GM12865 (cell line): ENCODE results near the gene PRLH.

Experiments
- DNase-seq: peaks from one replicate; pipeline ENCODE4 v3.0.0; 2010; ENCODE audit warnings: low read depth
- H3K4me3 ChIP-seq: 2 replicates; pipeline ENCODE4 v1.5.1; 2011; ENCODE audit warnings: mild to moderate bottlenecking, low read depth, low read length, control low read depth
- TF ChIP-seq, protein P1 (sequence below): IDR thresholded peaks from 2 replicates; pipeline ENCODE4 v1.5.1; 2011; ENCODE audit warnings: low read length, control low read depth, low read depth, inconsistent platforms; ENCODE audit not compliant: insufficient read depth; ENCODE audit errors: missing control alignments

The PRLH gene

GRCh38 chr2:237533668-237534161, 32.7 kb upstream of the PRLH start:
- peak; percentile 28 for DNase-seq
- no peak overlapping the region for H3K4me3 ChIP-seq
- TF ChIP-seq, protein P1, sequence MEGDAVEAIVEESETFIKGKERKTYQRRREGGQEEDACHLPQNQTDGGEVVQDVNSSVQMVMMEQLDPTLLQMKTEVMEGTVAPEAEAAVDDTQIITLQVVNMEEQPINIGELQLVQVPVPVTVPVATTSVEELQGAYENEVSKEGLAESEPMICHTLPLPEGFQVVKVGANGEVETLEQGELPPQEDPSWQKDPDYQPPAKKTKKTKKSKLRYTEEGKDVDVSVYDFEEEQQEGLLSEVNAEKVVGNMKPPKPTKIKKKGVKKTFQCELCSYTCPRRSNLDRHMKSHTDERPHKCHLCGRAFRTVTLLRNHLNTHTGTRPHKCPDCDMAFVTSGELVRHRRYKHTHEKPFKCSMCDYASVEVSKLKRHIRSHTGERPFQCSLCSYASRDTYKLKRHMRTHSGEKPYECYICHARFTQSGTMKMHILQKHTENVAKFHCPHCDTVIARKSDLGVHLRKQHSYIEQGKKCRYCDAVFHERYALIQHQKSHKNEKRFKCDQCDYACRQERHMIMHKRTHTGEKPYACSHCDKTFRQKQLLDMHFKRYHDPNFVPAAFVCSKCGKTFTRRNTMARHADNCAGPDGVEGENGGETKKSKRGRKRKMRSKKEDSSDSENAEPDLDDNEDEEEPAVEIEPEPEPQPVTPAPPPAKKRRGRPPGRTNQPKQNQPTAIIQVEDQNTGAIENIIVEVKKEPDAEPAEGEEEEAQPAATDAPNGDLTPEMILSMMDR, result no peak

DNA sequence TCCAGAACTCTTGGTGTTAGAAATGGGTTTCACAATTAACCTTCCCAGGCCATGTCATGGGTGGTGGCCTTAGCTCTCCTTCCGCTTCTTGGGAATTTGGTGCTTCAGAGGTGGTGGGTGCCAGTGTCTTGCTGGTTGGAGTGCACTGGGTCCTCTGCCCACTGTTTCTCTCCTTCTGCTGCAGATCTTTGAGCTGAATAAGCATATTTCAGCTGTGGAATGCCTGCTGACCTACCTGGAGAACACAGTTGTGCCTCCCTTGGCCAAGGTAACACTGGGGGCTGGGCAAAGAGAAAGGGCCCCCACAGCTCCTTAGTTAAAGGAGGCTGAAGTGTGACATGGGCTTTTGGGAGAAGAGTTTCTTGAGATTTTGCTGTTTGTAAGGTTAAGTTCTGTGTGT, 32.0 kb upstream of the PRLH start:
- no peak for DNase-seq

DNA sequence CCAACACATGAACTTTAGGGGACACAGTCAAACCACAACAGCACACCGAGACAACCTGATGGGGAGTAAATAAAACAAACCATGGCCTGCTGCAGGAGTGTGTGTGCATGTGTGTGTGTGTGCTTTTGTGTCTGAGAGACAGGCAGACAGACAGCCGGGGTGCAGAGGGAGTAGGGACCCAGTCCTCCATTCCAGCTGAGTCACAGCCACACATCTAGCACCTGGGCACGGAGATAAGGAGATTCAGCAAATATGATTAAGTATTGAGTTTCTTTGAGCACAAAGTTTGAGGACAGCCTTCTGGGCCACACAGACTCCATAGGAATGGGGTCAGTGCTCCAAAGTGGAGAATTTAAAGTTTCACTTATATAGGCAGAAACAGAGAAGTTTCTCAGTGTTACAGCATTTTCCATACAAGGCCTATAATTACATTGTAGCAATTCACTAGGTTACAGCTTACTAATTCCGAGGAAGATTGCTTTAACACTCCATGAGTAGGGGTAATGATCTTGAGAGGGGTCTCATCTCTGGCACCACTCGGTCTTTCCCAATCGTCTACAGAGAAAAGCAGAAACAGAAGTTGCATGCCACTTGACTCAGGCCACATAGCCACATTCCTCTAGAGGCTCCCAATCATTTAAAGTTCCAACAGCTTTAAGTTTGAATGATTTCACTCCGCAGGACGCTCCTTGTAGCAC, 30.8 kb upstream of the PRLH start:
- H3K4me3 ChIP-seq, result no peak overlapping the region
- DNase-seq, result no peak
- TF ChIP-seq, protein P1, result no peak

More for the DNA sequence above, 32.0 kb upstream of the PRLH start:
- TF ChIP-seq, protein P1, result no peak
- H3K4me3 ChIP-seq, result no peak overlapping the region

DNA sequence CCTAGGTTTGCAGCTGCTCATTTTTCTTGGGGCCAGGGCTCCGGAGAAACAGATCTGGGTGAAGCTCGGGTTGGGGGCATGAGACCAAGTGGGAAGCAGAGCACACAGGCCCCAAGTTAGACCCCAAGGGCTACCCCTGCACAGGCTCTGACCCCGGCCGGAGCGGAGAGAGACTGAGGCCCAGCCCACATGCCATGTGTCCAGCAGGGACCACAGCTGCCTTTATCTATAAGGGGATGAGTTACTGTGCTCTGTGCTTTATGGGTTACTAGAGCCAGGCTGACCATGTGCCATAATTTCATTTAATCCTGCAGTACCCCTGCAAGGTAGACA, 30.3 kb upstream of the PRLH start:
- TF ChIP-seq, protein P1, result no peak
- no peak for DNase-seq
- no peak overlapping the region for H3K4me3 ChIP-seq

DNA sequence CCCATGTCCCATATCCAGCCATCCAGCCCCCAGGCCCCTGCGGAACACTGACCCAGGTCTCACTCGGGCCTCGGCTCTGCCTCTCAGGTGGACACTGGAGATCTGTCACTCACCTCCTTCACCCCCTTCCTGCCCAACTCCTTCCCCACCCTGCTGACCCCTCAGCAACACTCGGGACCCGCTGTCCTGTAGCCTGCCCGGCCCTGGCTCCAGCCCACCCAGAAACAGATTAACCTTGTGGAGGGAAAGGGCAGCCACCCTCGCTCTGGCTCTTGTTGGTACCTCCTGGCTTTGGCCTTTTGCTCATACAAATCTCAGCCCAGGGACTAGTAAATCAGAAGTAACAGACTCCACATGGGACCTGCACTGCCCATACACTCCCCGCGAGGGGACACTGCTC, 29.8 kb upstream of the PRLH start:
- no peak for DNase-seq
- TF ChIP-seq, protein P1, result no peak
- no peak overlapping the region for H3K4me3 ChIP-seq

DNA sequence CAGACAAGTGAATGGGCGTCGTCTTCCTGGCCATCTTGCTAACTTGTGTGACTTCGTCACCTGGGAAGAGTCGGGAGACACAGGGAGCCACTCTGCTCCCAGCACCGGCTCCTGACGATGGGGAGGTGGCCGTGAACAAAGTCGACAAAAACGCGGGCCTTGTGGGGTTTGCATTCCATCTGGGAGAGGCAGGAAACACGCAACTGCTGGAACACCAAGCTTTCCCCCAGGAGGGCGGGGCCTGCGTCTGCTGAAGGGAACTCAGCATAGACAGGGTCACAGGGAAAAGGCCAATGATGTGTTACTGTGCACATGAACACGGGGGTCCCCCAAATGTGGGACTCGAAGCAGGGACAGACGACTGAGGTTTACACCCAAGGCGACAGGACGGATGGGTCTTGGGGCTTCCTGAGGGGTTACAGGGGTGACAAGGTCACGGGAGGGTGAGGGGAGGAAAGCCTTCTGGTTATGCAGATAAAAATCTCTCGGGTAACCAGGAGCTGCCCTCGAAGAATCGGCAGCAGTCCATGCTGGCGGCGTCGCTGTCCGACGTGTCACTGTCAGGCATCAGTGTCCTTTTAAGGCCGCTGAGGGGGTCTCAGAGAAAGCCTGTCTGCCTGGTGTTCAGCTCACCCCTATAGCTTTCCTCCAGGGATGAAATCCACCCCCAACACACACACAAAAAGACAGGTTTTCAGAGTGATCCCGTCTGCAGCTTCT, 28.2 kb upstream of the PRLH start:
- DNase-seq, result no peak
- TF ChIP-seq, protein P1, result no peak
- no peak overlapping the region for H3K4me3 ChIP-seq
